Measurements from ENCODE around the gene IL21R. TPM values are rescaled to one million over a fixed set of nuclear protein-coding genes. Genes with fewer than 3 reads are reported as not detected.

The IL21R gene
- total RNA-seq, 1 donor from 2014 or later: 167 TPM

- no peak for TF ChIP-seq CTCF (IDR thresholded peaks at IDR 0.05)
- H3K9me3 Mint-ChIP-seq: no peaks in the 10 kb centered on the region
- CTCF ChIA-PET: no interaction called here
- intact Hi-C loops (cut with micrococcal nuclease): no loop called here
- peaks cover 95% of the 10 kb centered on the region for H3K36me3 Mint-ChIP-seq (ENCODE audit: low read depth)
- H3K27ac Mint-ChIP-seq: no peak overlapping the region
- POLR2A ChIA-PET: no interaction called here
- H3K27me3 Mint-ChIP-seq: no peaks in the 10 kb centered on the region
- DNase-seq (no peak), ATAC-seq (ENCODE audit: low read depth) (no peak)
- no peak overlapping the region for H3K4me3 Mint-ChIP-seq
- H3K4me1 Mint-ChIP-seq: no peaks in the 10 kb centered on the region
Observed at GRCh38 chr16:27470567-27471431, 68.8 kb downstream of the IL21R start.

- DNase-seq (no peak), ATAC-seq (ENCODE audit: low read depth) (no peak)
- CTCF ChIA-PET: no interaction called here
- Mint-ChIP-seq H3K27me3 (no peaks in the 10 kb centered on the region), H3K27ac (no peak overlapping the region), H3K9me3 (no peaks in the 10 kb centered on the region), H3K4me3 (no peak overlapping the region), H3K4me1 (no peaks in the 10 kb centered on the region), H3K36me3 (ENCODE audit: low read depth) (peaks cover 95% of the 10 kb centered on the region)
- TF ChIP-seq CTCF (IDR thresholded peaks at IDR 0.05): no peak
- POLR2A ChIA-PET: no interaction called here
- intact Hi-C loops (cut with micrococcal nuclease): no loop called here
Observed at GRCh38 chr16:27471661-27472060, 69.7 kb downstream of the IL21R start.

GRCh38 chr16:27472091-27473020, 70.4 kb downstream of the IL21R start:
- Mint-ChIP-seq H3K9me3 (no peaks in the 10 kb centered on the region), H3K27ac (no peak overlapping the region), H3K4me3 (no peak overlapping the region), H3K4me1 (no peaks in the 10 kb centered on the region), H3K36me3 (ENCODE audit: low read depth) (peaks cover 95% of the 10 kb centered on the region), H3K27me3 (no peaks in the 10 kb centered on the region)
- TF ChIP-seq CTCF (IDR thresholded peaks at IDR 0.05): no peak
- ATAC-seq (ENCODE audit: low read depth): no peak
- intact Hi-C loops (cut with micrococcal nuclease): no loop called here
- DNase-seq: no peak
- CTCF ChIA-PET: no interaction called here
- POLR2A ChIA-PET: no interaction called here

GRCh38 chr16:27473101-27473900, 71.3 kb downstream of the IL21R start:
- DNase-seq: no peak
- Mint-ChIP-seq H3K4me1 (no peaks in the 10 kb centered on the region), H3K27ac (no peak overlapping the region), H3K27me3 (no peaks in the 10 kb centered on the region), H3K4me3 (no peak overlapping the region), H3K36me3 (ENCODE audit: low read depth) (peaks cover 95% of the 10 kb centered on the region), H3K9me3 (no peaks in the 10 kb centered on the region)
- ChIA-PET POLR2A (no interaction called here), CTCF (no interaction called here)
- intact Hi-C loops (cut with micrococcal nuclease): no loop called here
- ATAC-seq (ENCODE audit: low read depth): no peak
- TF ChIP-seq CTCF (IDR thresholded peaks at IDR 0.05): no peak
